CD1c-positive myeloid dendritic cell (primary cell): Measurements from ENCODE around the gene NUAK1.

Source experiments
- DNase-seq: peaks from one replicate; pipeline ENCODE4 v3.0.0-alpha.2; 2016; ENCODE audit errors: extremely low spot score

Gene NUAK1

DNA sequence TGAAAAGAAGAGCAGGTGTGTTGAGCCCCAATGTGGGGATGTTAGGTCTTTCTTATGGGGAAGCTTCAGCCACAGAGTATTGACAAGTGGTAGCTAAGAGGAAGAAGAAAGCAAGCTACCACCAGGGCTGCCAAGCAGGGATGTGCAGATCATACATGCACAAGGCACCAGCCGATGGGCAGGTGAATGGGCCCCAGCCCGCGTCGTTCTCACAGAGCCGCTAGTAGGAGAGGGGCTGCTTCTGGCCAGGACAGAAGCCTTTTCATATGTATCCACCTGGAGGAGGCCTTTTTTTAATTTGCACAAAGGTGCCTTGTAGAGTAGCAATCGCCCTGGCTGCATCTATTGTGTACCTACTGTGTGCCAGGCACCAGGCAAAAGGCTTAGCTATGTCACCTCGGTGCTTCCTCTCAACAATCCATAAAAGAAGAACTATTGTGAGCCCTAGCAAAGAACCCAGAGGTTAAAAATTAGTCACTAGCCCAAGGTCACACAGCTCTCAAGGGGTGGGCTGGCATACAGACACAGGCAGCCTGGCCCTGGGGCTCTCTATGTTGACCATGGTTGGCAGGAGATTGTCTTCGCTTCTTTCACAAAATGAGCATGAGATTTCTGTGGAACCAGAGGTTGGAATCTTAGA lies 8.2 kb downstream of the NUAK1 start:
- no peak for DNase-seq

DNA sequence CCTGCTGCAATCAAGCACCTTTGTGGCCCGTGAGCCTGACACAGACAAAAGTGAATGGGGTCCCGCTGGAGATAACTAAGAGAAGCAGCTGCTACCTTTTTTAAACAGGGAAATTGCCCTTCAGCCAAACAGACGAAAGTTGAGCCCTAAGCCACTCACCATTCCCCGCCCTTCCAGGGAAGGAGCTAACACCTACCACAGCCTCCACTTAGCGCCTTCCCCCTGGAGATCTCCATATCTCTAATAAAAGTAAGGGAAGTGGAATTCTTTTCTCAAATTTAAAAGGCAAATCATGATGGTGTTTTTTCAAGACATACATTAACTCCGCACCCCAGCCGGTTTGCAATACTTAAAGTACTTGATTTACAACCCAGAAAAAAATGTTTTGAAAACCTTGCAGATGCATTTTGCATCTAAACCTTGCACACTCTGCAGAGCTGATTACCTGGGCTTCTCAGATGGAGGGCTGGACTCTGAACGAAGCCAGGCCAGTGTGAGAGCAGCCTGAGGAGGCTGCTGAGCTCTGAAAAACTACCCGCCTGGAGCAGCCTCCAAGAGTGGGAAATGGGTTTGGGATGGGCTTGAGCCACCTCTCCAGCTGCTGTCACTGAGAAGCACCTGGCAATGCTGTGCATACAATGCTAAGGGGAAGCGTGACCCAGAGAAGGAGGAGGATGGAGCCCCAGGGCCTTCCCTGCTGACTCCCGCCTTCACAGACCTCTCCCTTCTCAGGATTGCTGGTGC lies 10.0 kb downstream of the NUAK1 start:
- DNase-seq: no peak

DNA sequence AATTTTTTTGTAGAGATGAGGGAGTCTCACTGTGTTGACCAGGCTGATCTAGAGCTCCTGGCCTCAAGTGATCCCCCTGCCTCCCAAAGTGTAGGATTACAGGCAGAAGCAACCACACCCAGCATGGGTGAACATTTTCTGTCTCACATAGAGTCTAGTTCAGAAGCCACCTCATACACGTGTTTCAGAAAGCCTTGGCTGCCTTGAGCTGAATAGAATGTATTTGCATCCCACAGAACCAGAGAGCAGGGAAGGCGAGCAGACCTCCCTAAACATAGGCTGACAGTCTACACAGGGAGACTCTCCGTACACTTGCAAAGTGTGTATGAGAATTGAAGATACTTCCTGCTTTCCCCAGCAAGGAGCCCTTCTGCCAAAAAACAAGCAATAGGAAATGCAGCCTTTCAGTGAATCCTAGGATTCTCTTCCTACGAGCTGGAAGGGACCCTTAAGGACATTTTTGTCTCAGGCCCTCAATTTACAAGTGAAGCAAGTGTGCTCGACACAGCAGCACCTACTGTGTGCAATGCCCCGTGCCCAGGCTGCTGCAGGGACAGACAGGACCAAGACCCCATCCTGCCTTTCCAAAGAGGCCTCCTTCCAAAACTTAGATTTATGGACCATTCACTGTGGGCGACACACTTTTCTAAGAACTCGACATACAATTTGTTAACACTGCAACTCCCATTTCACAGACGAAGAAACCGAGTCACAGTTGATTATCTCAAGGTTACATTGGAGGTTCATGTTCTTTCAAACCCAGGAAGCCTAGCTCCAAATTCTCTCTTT lies 11.2 kb downstream of the NUAK1 start:
- DNase-seq: no peak

DNA sequence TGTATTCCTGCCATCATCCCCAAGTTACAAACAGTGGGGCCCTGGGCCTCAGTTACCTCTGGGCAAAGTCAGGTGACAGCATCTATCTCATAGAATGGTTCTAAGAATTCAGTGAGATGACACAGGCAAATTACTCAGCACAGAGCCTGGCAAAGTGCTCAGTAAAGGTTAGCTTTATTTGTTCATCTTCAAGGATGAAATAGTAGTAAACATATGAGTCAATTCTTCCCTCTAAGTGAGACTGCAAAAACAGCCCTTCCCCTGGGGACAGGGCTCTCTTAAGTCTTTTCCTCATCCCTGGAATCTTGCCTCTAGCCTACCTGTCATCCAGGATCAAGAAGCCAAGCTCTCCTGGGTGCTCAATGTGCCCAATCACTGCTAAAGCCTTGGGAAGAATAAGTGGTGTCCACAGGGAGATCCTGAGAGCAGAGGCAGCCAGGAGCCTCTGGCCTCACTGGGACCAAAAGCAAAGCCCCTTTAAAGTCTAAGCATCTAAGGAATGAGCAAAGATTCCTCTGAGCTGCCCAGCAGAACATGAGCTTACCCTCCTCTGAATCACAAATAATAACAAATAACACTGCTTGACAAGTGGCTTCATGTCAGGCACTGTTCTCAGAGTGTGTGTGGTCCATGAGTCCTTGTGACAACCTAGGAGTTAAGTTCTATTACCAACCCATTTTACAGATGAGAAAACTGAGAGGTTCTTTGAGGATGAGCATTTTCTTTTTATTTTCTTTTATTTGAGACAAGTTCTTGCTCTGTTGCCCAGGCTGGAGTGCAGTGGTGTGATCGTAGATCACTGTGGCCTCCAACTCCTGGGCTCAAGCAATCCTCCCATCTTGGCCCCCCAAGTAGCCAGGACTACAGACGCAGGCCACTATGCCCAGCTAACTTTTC lies 12.1 kb downstream of the NUAK1 start:
- no peak for DNase-seq

DNA sequence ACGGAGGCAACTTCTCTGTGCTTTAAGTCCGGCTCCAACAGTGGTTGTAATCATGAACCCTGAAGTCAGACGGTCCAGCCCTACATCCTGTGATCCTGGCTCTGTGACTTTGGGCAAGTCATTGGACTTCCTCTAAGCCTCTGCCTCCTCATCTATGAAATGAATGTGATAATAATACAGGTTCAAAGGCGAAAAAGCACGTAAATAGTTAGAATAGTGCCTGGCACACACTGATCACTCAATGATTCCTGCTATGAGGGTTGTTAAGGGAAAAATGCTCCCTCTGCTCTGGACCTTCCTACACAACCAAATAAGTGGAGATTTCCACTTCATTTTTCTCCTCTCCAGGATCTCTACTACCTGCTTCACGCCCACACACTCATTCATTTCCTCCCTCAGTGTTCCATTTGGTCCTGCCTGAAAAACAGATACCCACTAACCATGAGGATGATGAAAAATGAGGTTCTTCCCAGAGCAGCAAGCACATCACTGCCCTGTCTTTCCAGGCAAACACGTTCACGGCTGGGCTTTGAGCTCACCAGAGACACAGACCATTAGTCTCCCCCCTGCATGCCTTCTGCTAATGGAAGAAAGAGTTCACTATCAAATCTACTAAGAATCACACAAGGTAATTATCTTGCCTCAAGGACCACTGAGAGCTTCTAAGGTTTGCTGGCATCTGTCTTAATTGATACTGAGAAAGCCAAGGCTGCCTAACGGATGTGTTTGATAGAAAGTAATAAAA lies 13.2 kb downstream of the NUAK1 start:
- DNase-seq: no peak

DNA sequence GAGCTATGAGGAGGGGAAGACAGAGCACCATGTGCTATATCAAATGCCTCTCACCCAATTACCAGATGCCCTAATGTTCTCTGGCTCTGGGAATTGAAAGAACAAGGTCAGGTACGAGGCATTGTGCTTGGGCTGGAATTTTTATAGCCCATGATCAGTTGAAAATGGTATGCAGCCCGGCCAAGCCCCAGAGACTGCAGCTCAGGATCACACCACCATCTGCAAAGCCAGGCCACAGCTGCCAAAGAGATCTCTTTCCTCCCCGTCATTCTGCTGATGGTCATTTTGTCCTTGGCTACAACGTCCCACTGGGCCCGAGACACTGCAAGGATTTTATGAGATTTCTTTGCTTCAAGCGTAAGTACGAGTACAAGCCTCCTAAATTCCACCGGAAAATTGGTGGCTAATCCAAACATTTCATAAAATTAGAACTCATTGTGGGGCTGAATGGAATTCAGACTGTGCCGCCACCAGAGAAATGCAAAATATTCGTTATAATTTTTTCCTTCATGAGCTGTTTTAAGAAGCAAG lies 15.1 kb downstream of the NUAK1 start:
- no peak for DNase-seq

DNA sequence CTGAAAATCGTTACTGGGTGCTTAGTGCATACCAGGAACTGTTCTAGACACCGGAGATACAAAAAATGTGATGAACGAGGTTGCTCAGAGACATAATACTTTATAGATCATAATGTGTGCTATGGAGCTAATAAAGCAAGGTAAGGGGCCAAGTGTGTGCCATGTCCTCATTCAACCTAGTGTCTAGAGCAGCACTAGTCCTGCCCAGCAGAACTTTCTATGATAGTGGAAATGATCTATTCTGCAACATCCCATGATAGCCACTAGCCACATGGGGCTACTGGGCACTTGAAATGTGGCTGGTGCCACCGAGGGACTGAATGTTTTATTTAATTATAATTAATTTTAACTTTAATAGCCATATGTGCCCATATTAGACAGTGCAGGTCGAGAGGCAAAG lies 15.6 kb downstream of the NUAK1 start:
- DNase-seq: no peak

DNA sequence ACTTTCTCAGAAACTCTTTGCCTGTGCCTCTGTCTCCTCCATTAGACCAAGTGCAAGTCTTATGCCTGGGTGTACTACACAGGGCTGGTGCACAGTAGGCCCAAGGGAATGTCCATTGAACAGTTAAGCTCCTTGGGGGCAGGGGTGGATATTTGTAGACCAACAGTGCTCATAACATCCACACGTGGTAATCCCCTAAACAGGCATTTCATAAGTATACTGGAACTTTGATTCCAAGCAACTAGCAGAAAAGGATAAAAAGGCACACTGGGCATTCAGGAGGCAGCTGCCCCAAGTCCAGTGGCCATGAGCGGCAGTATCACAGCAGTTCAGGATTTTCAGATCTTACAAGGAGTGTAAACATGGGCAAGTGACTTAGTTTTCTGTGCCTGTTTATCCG lies 16.8 kb downstream of the NUAK1 start:
- DNase-seq: no peak

DNA sequence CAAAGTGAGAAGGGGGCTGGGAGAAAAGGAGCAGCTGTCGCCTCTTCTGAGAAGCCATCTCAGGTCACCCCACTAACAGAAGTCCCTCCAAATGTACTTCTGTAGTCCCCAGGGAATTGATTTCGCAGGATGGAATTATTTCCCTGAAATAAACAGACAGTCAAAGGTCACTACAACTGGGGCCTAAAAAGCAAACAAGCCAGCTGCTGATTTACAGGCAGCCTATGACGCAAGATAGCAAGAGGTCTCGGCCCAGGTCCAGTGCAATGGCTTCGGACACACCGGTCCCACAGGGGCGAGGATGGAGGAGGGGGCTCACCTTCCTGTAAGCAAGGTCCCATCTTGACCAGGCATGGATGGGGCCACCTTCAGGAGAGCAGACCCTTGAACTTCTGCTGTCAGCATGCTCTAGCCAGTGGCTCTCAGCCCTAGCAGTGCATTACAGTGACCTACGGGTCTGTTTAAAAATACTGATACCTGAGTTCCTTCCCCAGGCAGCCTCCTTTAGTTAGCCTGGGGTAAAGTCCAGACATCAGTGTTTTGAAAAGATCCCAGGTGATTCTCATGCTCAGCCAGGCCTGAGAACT lies 18.1 kb downstream of the NUAK1 start:
- no peak for DNase-seq

DNA sequence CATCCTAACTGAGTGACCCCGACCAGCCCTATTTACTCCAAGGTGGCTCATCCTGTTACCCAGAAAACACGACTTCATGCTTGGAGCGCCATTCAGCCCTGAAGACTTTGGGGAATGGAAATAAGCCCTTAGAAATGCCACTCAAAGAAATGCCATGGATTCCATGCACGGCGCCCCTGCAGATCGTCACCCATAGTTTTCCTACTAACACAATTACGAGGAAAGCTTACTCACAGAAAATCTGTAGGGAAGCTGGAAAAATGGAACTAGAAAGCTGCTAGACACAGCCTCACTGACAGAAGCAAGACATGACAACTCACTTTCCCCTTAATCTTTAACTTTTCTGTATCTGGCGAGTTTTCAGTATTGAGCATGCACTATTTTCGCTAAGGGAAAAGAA lies 19.5 kb downstream of the NUAK1 start:
- DNase-seq: no peak

DNA sequence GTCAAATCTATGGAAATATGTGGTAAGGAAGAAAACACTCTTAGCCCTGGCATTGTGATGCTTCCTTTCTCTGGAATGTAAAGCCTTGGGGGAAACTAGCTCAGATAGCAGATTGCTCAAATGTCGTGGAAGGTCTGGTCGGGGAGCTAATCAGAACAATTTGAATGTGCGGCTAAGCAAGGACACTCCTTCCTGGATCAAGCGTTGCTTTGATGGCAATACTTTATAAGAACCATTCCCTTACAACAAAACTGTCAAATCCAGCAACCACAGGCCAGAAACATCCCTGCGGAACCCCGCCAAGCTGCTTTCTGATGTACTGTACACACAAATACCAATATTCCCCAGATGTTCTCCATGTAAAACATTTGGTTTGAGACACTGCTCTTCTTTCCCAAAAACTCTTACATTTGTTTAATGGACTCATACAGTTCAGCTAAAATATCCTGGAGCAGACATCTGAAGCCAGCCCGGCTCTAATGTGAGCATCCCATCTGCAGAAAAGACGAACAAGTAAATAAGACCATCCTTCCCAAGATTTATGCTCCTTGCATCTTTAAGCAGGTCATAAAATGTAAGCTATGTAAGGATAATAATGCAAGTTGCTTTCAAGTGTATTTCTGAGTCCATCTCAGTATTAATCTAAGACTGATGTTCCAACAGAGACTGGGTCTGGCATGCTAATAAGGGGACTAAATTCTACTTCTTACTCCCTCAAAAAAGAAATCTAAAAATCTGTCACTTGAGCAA lies 20.2 kb downstream of the NUAK1 start:
- DNase-seq: no peak

DNA sequence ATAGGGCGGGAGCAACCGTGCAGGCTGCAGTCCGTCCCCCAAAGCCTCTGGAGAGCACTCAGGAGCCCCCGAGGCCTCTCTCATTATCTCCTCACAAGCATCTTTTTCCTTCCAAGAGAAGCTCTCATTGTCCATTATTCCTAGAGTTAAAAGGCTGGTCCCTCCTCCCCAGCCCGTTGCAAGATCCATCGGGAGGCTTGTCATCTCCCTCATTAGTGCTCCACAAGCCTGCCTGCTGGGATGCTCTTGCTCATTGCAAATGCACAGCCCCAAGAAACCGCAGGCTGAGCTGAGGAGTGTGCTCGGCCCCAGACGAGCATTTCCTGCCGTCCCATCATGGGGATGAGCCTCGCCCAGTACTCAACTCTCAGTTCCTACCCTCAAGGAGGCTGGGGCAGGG lies 23.3 kb downstream of the NUAK1 start:
- no peak for DNase-seq

DNA sequence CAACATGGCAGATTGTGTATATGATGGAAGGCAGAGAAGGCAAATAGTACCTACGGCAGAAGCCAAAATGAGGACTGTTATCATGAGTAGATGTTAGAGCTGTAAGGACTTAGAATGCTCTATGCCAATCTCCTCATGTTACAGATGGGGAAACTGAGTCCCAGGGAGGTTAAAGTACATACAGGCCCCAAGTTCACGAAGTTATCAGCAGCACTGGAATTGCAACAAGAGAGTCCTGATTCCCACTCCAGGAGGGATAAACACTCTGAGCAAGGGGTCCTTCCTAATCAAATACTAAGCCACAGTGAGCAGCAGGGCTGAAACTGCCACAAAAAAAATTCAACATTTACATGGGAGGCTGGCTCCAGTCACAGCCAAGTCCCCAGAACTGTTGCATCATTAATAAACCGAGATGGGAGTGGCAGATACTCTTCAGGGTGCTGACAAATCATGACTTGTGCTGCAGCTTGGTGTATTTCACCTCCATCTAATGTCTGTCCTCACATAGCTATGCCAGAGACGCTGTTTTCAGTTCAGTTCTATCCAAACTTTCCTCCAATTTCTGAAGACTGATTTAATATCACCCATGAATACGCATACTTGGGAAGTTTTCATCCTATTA lies 24.2 kb downstream of the NUAK1 start:
- no peak for DNase-seq

DNA sequence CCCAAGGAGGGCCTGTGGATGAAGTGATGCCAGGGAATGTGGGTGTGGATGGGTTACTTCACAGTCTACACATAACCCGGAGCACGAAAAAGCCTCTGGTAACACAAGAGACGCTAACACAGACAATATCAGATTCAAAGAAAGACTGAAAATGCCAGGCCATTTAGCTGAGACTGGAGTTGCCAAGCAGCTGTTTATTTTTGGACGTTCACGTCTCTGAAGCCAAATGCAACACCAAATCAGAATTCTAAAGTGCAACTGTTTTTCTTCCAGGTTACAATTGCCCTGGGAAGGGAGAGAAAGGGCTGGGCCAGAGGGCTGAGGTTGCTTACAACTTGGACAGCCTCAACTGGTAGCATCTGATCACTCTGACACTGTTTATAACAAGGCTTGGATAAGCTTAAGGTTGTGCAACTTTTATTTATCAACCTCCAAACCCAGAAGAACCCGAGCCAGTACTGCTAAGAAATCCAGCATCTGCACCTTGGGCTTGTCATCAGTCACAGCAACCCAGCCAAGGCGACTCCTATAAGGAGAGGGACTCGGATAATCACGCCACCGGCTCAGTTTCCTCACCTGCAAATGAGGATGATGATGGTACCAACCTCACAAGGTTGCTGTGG lies 24.8 kb downstream of the NUAK1 start:
- DNase-seq: no peak

DNA sequence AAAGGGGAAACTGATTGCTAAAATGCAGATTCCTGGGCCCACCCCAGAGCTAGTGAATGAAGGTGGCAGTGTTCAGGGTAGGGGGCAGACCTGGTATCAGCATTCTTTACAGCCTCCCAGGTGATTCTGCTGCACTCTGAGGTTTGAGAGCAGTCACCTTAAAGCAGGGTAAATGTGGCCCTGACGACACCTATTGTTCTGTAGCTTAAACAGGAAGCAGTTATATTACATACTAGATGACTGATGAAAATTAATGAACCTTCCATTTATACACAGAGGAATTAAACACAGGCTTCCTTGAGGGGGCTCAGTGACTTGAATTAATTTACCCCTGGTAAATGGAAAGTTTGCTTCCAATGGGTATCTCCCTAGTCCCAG lies 25.3 kb downstream of the NUAK1 start:
- DNase-seq: no peak

DNA sequence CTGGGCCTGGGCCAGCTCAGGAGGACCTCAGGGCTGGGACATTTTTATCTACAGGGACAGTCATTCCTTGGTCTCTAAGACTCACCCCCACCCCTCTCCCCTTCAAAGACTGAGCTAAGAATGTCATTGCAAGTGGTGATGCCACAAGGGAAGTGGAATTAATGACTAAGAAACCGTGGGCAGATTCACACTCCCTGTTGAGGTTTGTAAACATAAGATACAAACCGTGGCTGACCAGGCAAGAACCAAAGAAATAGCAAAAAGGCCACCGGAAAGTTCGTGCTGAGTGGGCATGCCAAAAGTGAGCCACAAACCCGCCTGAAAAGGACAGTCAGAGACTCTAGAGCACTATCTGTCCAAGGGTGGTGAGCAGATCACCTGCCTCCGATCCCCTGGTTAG lies 25.7 kb downstream of the NUAK1 start:
- DNase-seq: peak; percentile 88

DNA sequence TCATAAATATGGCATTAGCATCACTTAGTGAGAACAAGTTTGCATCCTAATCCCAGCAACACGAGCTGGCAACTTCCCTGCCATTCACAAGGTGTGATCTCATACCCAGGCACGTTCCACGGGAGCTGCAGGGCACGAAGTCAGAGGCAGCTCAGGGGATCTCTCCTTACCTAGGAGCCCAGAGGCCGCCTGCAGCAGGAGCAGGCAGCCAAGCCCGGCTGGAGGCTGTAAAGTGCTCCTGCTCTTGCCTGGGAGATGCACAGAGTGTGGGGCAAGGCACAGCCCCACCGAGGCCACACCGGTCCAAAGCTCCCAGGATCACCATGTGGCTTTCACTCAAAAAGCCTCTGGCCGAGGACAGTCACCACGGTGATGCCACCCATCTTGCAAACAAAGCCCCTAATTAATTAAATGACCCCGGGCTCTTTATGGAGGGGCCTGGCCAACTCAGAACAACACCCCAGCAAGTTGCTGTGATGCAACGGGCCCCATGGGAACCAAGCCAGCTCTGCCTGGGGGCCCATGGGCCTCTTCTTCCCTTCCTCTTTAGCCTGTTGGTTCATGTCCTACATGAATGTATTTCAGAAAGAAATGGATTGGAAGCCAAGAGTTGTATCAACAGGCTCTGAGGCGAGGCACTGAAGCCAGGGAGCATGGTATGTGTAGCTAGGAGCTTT lies 26.5 kb downstream of the NUAK1 start:
- peak; percentile 40 for DNase-seq

DNA sequence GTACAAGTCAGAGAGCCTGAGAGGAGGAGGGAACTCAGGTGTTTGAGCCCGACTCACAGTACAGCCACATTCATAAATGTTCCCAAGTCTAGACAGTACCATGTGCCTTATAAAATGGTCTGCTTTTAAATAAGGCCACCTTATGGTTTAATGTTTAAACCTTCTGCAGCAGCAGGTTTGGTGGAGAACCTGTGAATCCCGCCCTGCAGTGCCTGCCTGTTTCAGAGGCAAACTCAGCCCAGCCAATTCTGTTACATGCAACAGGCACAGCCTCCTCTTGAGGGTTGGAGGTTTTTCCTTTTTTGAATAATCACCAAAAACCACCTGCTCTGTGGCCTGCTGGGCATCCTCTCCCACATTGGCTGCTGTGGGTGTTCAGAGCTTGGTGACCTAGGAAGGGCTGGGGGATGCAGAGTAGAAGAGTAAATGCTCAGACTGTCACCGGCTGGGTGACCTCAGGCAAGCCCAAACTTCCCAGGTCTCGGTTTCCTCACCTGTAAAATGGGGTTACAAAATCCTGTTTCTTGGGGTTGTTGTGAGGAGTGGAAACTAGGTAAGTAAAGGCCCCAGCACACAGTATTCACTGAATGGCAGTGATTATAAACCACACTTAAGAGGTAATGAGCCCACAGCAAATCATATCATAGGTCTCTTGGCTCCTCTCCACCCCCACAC lies 28.0 kb downstream of the NUAK1 start:
- DNase-seq: no peak
